HG03439 (cell line): ENCODE measurements around the gene LTB4R.

ENCODE experiments used
- ATAC-seq: cut with Tn5 transposase; IDR thresholded peaks from one replicate; pipeline ENCODE4 v1.9.1; 2021; ENCODE audit warnings: mild to moderate bottlenecking, moderate library complexity; ENCODE audit not compliant: unreplicated experiment

Gene LTB4R

GRCh38 chr14:24277606-24278321 is 33.5 kb upstream of the LTB4R start:
- no peak for ATAC-seq

DNA sequence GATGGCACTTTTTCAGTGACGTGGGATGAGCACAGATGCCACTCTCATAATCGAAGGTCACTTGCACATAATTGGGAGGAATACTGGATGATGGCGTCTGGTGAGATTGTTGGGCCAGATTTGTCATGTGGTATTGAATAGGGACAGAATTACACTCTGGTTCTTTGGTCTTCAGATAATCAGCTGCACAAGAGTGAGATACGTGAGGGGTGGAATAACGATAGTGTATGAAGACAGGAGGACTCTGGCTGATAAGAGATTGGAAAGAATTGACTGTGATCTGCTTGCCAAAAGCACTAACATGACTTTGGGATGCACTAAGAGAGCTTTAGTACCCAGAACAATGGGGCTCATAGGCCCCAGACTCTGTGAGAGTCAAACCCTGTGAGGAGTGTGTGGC is 32.9 kb upstream of the LTB4R start:
- ATAC-seq: no peak

DNA sequence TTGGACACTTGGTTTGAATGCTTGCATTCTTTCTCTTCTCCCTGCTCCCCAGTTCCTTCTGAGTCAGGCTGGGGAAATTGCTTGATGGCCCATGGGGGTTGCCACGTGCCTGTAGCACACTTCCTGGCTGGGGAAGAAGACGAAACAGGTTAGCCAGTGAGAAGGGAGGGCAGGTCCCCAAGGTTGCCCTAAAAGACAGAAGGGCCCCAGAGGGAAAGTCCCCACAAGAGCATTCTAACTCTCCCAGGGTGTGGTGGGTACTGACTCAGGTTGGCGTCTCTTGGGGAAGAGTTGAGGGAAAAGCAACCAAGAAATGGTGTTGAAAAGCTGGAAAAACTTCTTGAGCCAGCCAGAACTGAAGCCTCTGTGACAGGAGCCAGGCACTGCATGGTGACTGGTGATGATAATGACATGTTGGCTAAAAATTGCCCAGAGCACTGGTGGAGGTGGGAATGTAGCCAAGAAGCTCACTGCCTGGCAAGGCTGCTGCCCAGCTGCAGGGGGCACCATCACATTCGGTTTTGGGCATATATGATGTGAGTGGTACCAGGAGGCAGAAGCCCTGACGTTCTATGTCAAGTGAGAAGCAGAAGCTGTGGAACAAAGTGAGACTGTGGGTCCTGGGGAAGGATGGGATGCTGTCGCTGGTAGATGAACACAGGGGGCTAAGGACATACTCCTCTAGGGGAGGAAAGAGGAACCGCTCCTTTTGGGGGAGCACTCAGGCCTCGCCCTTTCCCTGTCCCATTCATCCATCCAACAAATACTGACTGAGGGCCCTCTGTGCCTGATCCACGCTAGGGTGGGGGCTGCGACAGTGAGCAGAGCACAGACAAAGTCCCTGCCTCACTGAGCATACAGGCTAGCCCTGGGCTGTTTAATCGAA is 31.8 kb upstream of the LTB4R start:
- ATAC-seq: peak; percentile 54

DNA sequence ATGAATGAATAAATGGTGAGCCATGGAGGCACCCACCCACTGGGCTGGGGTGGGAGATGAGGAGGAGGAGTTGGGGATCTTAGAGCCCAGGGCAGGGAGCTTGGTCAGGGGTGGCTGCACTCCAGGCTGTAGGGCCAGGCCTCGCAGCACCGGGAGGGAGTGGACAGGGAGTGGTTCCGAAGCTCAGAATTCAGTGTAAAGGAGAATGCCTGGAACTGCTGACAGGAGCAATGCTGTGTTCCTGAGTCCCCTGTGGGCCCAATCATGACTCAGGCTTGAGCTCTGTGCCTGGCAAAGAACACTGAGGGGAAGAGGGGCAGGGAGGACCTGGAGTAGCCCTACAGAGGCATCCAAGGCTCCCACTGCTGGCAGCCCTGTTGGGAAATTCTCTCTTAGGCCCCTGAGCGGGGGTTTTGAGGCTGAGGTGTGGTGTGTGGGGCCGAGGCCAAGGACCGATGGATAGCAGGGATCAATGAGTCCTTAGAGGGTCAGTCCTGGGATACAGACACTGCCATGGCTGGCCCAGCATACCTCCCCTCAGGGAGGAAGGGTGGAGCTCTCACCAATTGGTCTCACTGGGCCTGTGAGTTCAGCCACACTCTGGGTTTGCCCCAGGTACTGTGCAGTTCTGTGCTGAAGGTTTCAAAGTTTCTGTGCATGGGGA is 30.4 kb upstream of the LTB4R start:
- no peak for ATAC-seq

DNA sequence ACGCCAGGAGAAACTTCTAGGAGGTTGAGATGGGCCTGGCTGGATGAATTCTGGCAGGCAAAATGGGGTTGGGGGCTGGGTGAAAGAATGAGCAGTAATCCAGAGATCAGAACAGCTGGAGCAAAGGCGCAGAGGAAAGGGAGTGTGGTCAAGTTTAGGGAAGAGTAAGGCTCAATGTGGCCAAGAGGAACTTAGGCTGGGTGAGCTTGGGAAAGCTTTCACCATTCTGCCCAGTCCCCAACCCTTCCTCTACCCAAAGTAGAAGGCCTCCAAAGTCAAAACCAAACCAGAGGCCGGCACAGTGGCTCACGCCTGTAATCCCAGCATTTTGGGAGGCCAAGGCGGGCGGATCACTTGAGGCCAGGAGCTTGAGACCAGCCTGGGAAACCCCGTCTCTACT is 29.7 kb upstream of the LTB4R start:
- no peak for ATAC-seq

DNA sequence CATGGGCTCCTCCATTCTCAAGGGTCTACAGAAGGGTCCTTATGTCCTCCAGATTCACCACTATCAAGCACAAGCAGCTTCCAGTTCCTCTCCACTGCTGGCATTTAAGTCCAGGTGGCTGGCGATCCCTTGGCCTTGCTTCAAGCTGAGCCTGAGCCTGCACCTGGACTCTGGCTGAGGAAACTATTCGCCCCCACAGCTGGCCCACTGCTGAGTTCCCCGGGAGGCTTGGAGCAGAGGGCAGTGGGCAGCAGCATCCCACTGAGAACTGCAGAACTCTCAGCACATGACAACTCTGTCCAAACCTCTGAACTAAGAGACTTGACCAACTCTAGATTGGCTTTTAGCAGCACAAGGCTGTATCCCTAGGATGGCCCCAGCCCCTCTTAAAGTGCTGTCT is 28.6 kb upstream of the LTB4R start:
- no peak for ATAC-seq

DNA sequence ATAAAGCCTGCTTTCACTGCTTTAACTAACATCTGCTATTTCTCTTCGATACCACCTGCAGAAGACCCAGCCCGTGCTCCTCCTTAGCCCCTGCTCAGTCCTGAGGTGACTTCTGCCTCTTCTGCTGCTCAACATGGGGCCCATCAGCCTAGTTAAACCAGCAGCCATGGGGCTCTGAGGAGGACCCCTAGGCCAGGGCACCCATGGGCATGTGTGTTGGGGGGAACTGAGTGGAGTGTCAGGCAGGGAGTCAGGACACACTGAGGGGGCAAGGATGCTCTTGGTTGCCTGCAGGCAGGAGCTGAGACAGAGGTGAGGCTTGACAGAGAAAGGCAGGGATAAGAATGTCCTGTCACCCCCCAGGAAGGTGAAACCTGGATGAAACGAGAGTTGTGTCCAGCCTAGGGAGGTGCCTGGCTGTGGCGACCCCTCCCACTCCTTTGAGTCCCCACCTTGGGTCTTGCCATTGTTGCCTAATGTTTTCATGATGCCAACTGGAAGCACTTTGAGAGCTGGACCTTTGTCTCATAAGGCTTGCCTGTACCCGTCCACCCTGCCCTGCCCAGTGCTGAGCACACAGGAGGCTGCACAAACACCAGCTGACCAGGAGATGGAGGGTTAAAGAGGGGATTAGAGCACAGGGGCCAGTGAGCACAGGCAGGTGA is 27.4 kb upstream of the LTB4R start:
- ATAC-seq: no peak

- no peak for ATAC-seq
Observed at GRCh38 chr14:24284501-24285035, 26.7 kb upstream of the LTB4R start.

DNA sequence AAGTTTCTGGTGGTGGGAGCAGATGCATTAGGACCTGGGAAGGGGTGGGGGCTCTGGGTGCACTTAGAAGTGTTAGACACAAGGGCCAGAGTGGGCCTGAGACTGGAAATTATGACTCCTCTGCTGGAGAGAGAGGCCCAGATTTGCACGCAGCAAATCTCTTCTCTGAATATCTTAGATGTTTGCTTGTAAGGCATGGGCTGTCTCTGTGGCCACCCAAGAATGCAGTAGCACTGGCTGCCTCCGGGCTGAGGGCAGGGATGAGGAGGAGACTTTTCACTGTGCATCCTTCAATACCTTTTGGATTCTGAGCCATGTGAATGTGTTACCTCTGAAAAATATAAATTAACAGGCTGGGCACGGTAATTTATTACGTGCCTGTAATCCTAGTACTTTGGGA is 26.0 kb upstream of the LTB4R start:
- ATAC-seq: no peak

DNA sequence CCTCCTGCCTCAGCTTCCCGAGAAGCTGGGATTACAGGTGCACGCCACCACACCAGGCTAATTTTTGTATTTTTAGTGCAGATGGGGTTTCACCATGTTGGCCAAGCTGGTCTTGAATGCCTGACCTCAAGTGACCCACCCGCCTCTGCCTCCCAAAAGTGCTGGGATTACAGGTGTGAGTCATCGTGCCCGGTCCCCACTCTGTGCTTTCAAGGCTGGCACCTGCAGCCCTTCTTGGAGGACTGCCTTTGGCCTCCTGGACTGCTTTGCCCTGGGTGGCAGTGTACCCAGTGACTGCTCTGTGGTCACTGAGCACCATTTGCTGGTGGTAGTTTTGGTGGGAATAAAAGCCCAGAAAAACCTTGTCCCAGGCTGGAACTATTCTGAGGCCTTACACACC is 24.3 kb upstream of the LTB4R start:
- ATAC-seq: no peak

DNA sequence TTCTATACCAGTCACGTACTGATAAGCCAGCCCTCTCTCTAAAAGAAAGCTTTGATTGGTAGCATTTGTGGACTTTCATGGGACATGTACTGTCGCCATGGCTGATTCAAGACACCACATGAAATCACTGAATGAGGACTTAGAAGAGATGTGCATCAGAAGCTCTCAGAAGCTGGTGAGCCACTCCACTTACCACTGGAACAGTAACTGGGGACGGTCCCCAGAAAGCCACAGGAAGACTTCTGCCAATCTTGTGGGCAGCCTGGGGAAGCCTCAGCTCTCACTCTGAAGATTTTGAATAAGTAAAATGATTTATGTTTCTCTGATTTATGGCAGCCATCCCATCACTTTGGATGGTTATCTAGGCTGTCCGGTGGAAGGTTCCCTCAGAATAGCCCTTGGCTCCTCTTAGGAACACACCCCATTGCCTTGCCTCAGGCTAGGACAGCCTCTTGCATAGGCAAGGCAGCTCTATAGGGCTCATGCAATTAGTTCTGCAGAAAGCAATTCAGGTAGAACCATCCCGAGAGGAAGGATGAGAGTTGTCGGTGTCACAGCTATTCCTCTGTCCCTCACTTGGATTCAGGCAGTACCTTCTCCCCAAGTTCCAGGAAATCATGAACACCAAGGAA is 21.5 kb upstream of the LTB4R start:
- ATAC-seq: no peak

GRCh38 chr14:24290746-24291145 is 20.6 kb upstream of the LTB4R start:
- ATAC-seq: no peak

DNA sequence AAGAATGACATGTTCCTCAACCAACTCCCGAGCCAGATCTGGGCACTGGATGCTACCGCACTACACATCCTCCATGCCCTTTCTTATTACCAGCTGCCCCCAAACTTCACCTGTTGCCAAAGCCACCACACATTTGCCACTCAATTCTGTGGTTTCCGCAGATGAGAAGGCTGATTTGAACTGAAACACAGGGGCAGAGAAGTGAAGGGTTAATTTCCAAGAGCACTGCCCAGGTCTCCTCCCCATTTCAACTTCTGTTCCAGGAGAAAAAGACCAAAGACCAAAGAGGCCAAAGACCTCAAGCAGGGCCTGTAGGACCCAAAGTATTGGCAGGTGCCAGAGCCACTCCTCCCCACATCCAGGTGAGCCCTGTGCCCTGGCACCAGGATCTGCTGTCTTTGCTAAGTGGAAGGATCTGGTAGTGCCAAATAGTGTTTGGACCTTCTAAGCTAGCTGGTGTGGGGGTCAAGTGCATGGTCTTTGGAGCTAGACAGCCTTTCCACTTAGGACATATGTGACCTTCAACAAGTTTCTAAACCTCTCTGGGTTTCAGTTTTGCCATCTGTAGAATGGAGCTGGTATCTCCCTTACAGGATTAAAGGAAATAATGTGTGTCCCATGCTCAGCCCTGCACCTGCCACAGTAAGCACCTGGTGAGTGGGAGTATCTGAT is 19.7 kb upstream of the LTB4R start:
- ATAC-seq: no peak

DNA sequence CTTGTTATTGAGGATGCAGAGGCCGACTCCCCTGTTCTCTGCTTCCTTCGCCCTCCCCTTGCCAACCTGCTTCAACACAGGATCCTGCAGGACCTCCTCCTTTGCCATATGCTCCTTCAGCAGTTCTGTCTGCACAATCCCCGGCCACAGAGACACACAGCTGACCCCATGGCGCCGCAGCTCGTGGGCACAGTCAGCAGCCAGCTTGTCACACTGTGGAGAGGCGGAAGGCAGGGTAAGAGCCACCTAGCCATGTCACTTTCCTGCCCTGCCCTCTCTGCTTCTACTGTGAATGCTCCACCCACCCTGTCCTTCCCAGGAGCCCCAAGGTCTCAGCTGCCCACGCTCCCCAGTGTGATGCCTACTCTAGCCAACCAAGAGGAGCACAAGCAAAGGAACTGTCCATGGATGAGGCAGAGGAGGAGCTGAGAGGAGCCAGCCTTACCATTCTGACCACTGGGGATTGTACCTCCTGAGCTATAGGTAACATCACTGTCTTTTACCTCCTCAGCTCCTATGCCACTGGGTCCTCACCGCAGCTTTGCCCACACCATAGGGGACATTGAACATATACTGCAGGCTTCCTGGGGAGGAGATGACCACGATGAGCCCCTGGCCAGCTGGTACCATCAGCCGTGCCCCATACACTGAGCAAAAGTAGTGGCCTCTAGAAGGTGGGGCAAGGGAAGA is 19.0 kb upstream of the LTB4R start:
- ATAC-seq: no peak

- no peak for ATAC-seq
Observed at GRCh38 chr14:24293525-24293924, 17.8 kb upstream of the LTB4R start.

- peak; percentile 44 for ATAC-seq
Observed at GRCh38 chr14:24296341-24297157, 14.8 kb upstream of the LTB4R start.

DNA sequence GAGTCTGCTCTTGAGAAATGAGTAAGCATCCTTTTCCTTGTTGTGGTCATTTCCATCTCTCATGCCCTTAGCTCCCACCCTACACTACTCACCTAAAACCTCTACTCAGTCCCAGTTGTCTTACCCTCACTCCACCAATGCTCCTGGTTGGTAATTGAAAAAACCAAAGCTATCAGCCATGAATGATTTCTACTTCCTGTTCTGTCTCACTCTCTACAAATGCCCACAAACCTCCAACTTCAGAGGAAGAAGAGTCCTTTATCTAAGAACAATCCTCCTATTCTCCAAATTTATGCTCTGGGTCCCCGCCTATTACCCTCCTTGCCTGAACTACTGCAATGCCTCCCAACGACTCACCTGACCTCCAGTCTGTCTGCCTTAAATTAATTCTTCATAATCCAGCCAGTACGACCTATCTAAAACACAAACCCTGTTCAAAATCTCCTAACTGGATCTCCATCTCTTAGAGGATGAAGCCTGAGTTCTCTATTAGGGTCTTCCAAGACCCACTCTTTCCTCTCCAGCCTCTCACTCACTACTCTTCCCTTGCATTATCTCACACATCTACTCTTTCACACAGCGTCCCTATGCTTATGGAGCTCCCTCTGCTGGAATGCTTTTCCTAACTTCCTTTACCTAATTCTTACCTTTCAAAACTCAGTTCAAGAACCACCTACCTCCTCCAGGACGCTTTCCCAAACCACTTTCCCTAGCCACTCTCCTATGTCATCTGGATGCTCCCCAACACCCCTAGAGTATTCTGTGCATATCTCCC is 13.9 kb upstream of the LTB4R start:
- ATAC-seq: no peak

- no peak for ATAC-seq
Observed at GRCh38 chr14:24298892-24299254, 12.4 kb upstream of the LTB4R start.
